ENCODE data around the gene RPS6KA3. TPM values are rescaled to one million over a fixed set of nuclear protein-coding genes. Genes with fewer than 3 reads are reported as not detected.
"Not testable (repeated sequence)": the region's sequence is repeated elsewhere in the genome, so short reads cannot be mapped to it uniquely, and the experiment has no call there.

RPS6KA3 gene
- total and polyA plus RNA-seq, 2 donors (not counting 1 experiment from before 2014, with no cell fraction given): 17.0 to 63.0 TPM

DNA sequence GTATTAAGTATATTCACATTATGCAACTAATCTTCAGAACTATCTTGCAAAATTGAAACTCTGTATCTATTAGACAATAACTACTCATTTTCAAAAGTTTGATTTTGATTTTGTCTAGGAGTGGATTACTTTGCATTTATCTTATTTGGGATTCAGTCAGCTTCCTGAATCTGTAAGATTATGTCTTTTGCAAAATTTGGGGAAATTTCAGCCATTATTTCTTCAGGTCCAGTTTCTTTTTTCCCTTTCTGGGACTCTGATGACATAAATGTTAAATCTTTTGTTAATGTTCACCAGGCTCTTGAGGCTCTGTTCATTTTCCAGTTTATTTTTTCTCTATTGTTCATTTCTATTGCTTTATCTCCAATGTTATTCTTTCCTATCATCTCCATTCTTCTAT is 15.0 kb downstream of the RPS6KA3 start:
- POLR2A ChIA-PET: no interaction called here
- Histone ChIP-seq H3K9me3 (ENCODE audit: control extremely low read depth in 1 of 3, control insufficient read depth in 2 of 3, insufficient read depth in 1 of 3, low read length in 2 of 3) (peaks cover 0 to 11% (median 0%) of the 10 kb centered on the region in 3 donors), H3K9ac (ENCODE audit: low read length) (no peak overlapping the region), H3K36me3 (replicated peaks in 1 of 2; ENCODE audit: control extremely low read depth in 1 of 2, control insufficient read depth in 1 of 2, extremely low read depth in 1 of 2, insufficient read depth in 2 of 2, low read length in 1 of 2) (peaks cover 0 to 9% of the 10 kb centered on the region in 2 experiments), H3K27me3 (replicated peaks in 1 of 4; ENCODE audit: control extremely low read depth in 1 of 4, control insufficient read depth in 3 of 4, insufficient read depth in 4 of 4, low read length in 3 of 4) (no peaks in the 10 kb centered on the region), H3K4me1 (ENCODE audit: control insufficient read depth in 2 of 2, insufficient read depth in 2 of 2, low read length in 2 of 2) (peaks cover 3 to 13% of the 10 kb centered on the region in 2 donors), H2AFZ (ENCODE audit: insufficient read depth, low read depth, low read length, poor library complexity, severe bottlenecking) (no peak overlapping the region), H3K4me3 (ENCODE audit: control extremely low read depth in 1 of 5, extremely low read depth in 1 of 5, insufficient read depth in 1 of 5, low read depth in 2 of 5, low read length in 4 of 5) (no peak overlapping the region), H3K27ac (ENCODE audit: low read length in 2 of 2) (no peak overlapping the region), H3K4me2 (replicated peaks; ENCODE audit: low read depth, low read length, poor library complexity, severe bottlenecking) (no peak overlapping the region), H3K79me2 (ENCODE audit: control insufficient read depth, insufficient read depth, low read length) (peaks cover 57% of the 10 kb centered on the region), H4K20me1 (ENCODE audit: control insufficient read depth, insufficient read depth, low read length, poor library complexity, severe bottlenecking) (peaks cover 5% of the 10 kb centered on the region)
- H3K4me1 Mint-ChIP-seq: peaks cover 37% of the 10 kb centered on the region
- ATAC-seq (ENCODE audit: low read depth) (no peak), DNase-seq (no peak)
- H3K27ac Mint-ChIP-seq: no peak overlapping the region
- H3K27me3 Mint-ChIP-seq: no peaks in the 10 kb centered on the region
- no peak for TF ChIP-seq EZH2 (IDR thresholded peaks at IDR 0.05; ENCODE audit: borderline replicate concordance, insufficient read depth, low read depth, low read length, poor library complexity, severe bottlenecking)
- TF ChIP-seq, protein P1, sequence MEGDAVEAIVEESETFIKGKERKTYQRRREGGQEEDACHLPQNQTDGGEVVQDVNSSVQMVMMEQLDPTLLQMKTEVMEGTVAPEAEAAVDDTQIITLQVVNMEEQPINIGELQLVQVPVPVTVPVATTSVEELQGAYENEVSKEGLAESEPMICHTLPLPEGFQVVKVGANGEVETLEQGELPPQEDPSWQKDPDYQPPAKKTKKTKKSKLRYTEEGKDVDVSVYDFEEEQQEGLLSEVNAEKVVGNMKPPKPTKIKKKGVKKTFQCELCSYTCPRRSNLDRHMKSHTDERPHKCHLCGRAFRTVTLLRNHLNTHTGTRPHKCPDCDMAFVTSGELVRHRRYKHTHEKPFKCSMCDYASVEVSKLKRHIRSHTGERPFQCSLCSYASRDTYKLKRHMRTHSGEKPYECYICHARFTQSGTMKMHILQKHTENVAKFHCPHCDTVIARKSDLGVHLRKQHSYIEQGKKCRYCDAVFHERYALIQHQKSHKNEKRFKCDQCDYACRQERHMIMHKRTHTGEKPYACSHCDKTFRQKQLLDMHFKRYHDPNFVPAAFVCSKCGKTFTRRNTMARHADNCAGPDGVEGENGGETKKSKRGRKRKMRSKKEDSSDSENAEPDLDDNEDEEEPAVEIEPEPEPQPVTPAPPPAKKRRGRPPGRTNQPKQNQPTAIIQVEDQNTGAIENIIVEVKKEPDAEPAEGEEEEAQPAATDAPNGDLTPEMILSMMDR (IDR thresholded peaks at IDR 0.05): no peak
- CTCF ChIA-PET: interaction anchor here (1.1 to 2.6 kb wide), 2 partner anchors 26 to 187 kb away, joined by 3 to 16 read pairs; no protein-coding TSS in a partner anchor
- intact Hi-C loops (cut with micrococcal nuclease): loop anchor here (5.0 kb wide), 1 partner anchor 126 kb away; no protein-coding TSS in a partner anchor
- H3K4me3 Mint-ChIP-seq: no peak overlapping the region
- peaks cover 4% of the 10 kb centered on the region for H3K9me3 Mint-ChIP-seq (ENCODE audit: insufficient read depth)

DNA sequence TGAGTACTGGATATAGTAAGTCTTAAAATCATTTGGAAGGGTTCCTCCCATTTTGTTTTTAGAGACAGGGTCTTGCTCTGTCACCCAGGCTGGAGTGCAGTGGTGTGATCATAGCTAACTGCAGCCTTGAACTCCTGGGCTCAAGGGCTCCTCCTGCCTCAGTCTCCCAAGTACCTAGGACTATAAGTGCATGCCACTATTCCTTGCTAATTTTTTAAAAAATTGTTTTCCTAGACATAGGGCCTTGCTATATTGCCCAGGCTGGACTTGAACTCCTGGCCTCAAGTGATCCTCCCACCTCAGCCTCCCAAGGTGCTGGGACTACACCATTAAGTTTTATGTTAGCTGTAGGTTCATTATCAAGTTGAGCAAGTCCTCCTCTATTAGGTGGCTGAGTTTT is 16.6 kb downstream of the RPS6KA3 start:
- peaks cover 62% of the 10 kb centered on the region for H3K79me2 ChIP-seq (ENCODE audit: control insufficient read depth, insufficient read depth, low read length)
- CTCF ChIA-PET; ATAC-seq (ENCODE audit: low read depth); H3K27me3 ChIP-seq (replicated peaks in 1 of 4; ENCODE audit: control extremely low read depth in 1 of 4, control insufficient read depth in 3 of 4, insufficient read depth in 4 of 4, low read length in 3 of 4); POLR2A ChIA-PET; H3K27ac Mint-ChIP-seq; H3K4me3 Mint-ChIP-seq; H3K9ac ChIP-seq (ENCODE audit: low read length); H3K36me3 ChIP-seq (replicated peaks in 1 of 2; ENCODE audit: control extremely low read depth in 1 of 2, control insufficient read depth in 1 of 2, extremely low read depth in 1 of 2, insufficient read depth in 2 of 2, low read length in 1 of 2); H3K4me2 ChIP-seq (replicated peaks; ENCODE audit: low read depth, low read length, poor library complexity, severe bottlenecking); H3K27me3 Mint-ChIP-seq; H2AFZ ChIP-seq (ENCODE audit: insufficient read depth, low read depth, low read length, poor library complexity, severe bottlenecking); H4K20me1 ChIP-seq (ENCODE audit: control insufficient read depth, insufficient read depth, low read length, poor library complexity, severe bottlenecking); H3K4me3 ChIP-seq (ENCODE audit: control extremely low read depth in 1 of 5, extremely low read depth in 1 of 5, insufficient read depth in 1 of 5, low read depth in 2 of 5, low read length in 4 of 5); DNase-seq; H3K9me3 Mint-ChIP-seq (ENCODE audit: insufficient read depth); H3K27ac ChIP-seq (ENCODE audit: low read length in 2 of 2): not testable (repeated sequence)
- intact Hi-C loops (cut with micrococcal nuclease): loop anchor here (5.0 kb wide), 1 partner anchor 127 kb away; no protein-coding TSS in a partner anchor
- peaks cover 35% of the 10 kb centered on the region for H3K4me1 Mint-ChIP-seq
- H3K4me1 ChIP-seq (ENCODE audit: control insufficient read depth in 2 of 2, insufficient read depth in 2 of 2, low read length in 2 of 2): peaks cover 3 to 16% of the 10 kb centered on the region in 2 donors
- H3K9me3 ChIP-seq (ENCODE audit: control extremely low read depth in 1 of 3, control insufficient read depth in 2 of 3, insufficient read depth in 1 of 3, low read length in 2 of 3): peaks cover 0 to 11% (median 0%) of the 10 kb centered on the region in 3 donors
